OCI-LY7 (cell line): Measurements from ENCODE around the gene RAB30. TPM values are rescaled to one million over a fixed set of nuclear protein-coding genes. Genes with fewer than 3 reads are reported as not detected.
A peak's percentile ranks its signal among the peaks of the same experiment; 100 is the strongest.

Experiments used
- BruUV-seq: library from RNA; stranded (reverse); fragments of 400-500 nt; replicated peaks from 2 replicates; lab custom pipeline; 2021; lab: Mats Ljungman, UMichigan
- CTCF ChIA-PET: fragments of 300-600 bp; sonication (Branson Sonifier 250); formaldehyde crosslinking; loops from one replicate; lab custom pipeline; 2022; ENCODE audit warnings: antibody characterized with exemption; ENCODE audit not compliant: unreplicated experiment; lab: Charles Lee
- POLR2A ChIA-PET: fragments of 300-600 bp; sonication (Branson Sonifier 250); formaldehyde crosslinking; loops from one replicate; lab custom pipeline; 2022; ENCODE audit warnings: antibody characterized with exemption; lab: Charles Lee
- DNase-seq: peaks from one replicate; pipeline ENCODE4 v3.0.0-alpha.2; 2015; ENCODE audit warnings: low spot score
- H2AFZ ChIP-seq: fragments of 200-600 bp; sonication (generic), shearing (Covaris generic); 2 replicates; pipeline ENCODE4 v1.6.1; 2014; ENCODE audit warnings: mild to moderate bottlenecking, antibody characterized with exemption, low read length, moderate library complexity
- H3K27ac ChIP-seq: fragments of 200-600 bp; sonication (generic); 2 replicates; pipeline ENCODE4 v1.5.1; 2014; ENCODE audit warnings: mixed run types, low read depth, mild to moderate bottlenecking, moderate library complexity, low read length, inconsistent platforms; ENCODE audit not compliant: poor library complexity, severe bottlenecking
- H3K36me3 ChIP-seq: fragments of 200-600 bp; sonication (generic); 2 replicates; pipeline ENCODE4 v1.6.1; 2014; ENCODE audit warnings: mild to moderate bottlenecking, antibody characterized with exemption, low read length, moderate library complexity, mixed read lengths; ENCODE audit not compliant: insufficient read depth
- H3K4me1 ChIP-seq: fragments of 200-600 bp; sonication (generic); 2 replicates; pipeline ENCODE4 v1.5.1; 2014; ENCODE audit warnings: mild to moderate bottlenecking, low read length; ENCODE audit not compliant: insufficient read depth, poor library complexity, severe bottlenecking
- H3K4me2 ChIP-seq: fragments of 200-600 bp; sonication (generic); 2 replicates; pipeline ENCODE4 v1.6.1; 2014; ENCODE audit warnings: mild to moderate bottlenecking, low read length
- H3K4me3 ChIP-seq: fragments of 200-600 bp; sonication (generic); 2 replicates; pipeline ENCODE4 v1.5.1; 2014; ENCODE audit warnings: mild to moderate bottlenecking, low read depth, low read length; ENCODE audit not compliant: poor library complexity, severe bottlenecking
- H3K79me2 ChIP-seq: fragments of 200-600 bp; sonication (generic); 2 replicates; pipeline ENCODE4 v1.6.1; 2016; ENCODE audit warnings: low read depth, mild to moderate bottlenecking, low read length, moderate library complexity, mixed read lengths; ENCODE audit not compliant: insufficient read depth
- H3K9me2 ChIP-seq: fragments of 200-600 bp; sonication (generic); 2 replicates; pipeline ENCODE4 v1.6.1; 2016; ENCODE audit warnings: mild to moderate bottlenecking, low read length, mixed read lengths; ENCODE audit not compliant: insufficient read depth
- H3K9me3 ChIP-seq: fragments of 200-600 bp; sonication (generic); 2 replicates; pipeline ENCODE4 v1.6.1; 2014; ENCODE audit warnings: mild to moderate bottlenecking, mixed run types, low read length, mixed read lengths
- H4K20me1 ChIP-seq: fragments of 200-600 bp; sonication (generic); 2 replicates; pipeline ENCODE4 v1.6.1; 2014; ENCODE audit warnings: mild to moderate bottlenecking, antibody characterized with exemption, low read length, moderate library complexity, mixed read lengths; ENCODE audit not compliant: insufficient read depth
- CTCF ChIP-seq: fragments of 200-600 bp; sonication (generic); conservative IDR thresholded peaks from 2 replicates; pipeline ENCODE4 v1.5.1; 2014; ENCODE audit warnings: mild to moderate bottlenecking, antibody characterized with exemption, low read length, moderate library complexity, mixed read lengths
- EZH2phosphoT487 ChIP-seq: fragments of 200-600 bp; sonication (generic); IDR thresholded peaks from 2 replicates; pipeline ENCODE4 v1.6.1; 2018; ENCODE audit warnings: low read depth, borderline replicate concordance, mild to moderate bottlenecking, mixed run types, antibody characterized with exemption, low read length, moderate library complexity, mixed read lengths
- intact Hi-C: fragments of 100-400 bp; cut with micrococcal nuclease; formaldehyde crosslinking; loops from one replicate; pipeline ENCODE4 v1.10.0; 2022; ENCODE audit not compliant: unreplicated experiment
- total RNA-seq, 2 experiments: library from RNA; depleted of rRNA in 1 of 2; stranded (reverse); fragments of >200 nt in 1 of 2; shearing (Covaris generic) in 1 of 2; gene quantifications; 2 replicates each; pipeline ENCODE4 v1.2.3, GENCODE V29; 2014 to 2022

Gene RAB30
- total RNA-seq, 2 experiments from 2014 or later: 33.3 to 132 TPM

GRCh38 chr11:82980947-82981346, 90.8 kb downstream of the RAB30 start:
- BruUV-seq: TSS peak; percentile 19
- H4K20me1 ChIP-seq: no peaks in the 10 kb centered on the region
- H3K79me2 ChIP-seq: peaks cover 12% of the 10 kb centered on the region; the same call in 1 of the 2 replicates
- CTCF ChIA-PET: no interaction called here
- no peaks in the 10 kb centered on the region for H3K9me2 ChIP-seq
- POLR2A ChIA-PET: interaction anchor here (0.8 to 1.8 kb wide), 4 partner anchors 10 to 27 kb away, joined by 3 to 7 read pairs (median 6); no protein-coding TSS in a partner anchor
- no peak overlapping the region for H3K4me3 ChIP-seq
- peaks cover 86% of the 10 kb centered on the region for H3K36me3 ChIP-seq
- peaks cover 42% of the 10 kb centered on the region for H3K4me1 ChIP-seq
- no peak overlapping the region for H3K4me2 ChIP-seq
- TF ChIP-seq CTCF (no peak), EZH2phosphoT487 (no peak)
- no peak overlapping the region for H2AFZ ChIP-seq
- no peaks in the 10 kb centered on the region; the same call in 1 of the 2 replicates for H3K9me3 ChIP-seq
- intact Hi-C loops: no loop called here
- DNase-seq: no peak
- H3K27ac ChIP-seq: no peak overlapping the region

- TF ChIP-seq EZH2phosphoT487 (no peak), CTCF (no peak)
- H3K4me1 ChIP-seq: peaks cover 49% of the 10 kb centered on the region
- no peaks in the 10 kb centered on the region for H4K20me1 ChIP-seq
- peaks cover 17% of the 10 kb centered on the region; the same call in 1 of the 2 replicates for H3K79me2 ChIP-seq
- no peaks in the 10 kb centered on the region for H3K9me2 ChIP-seq
- DNase-seq: no peak
- H3K4me3 ChIP-seq: no peak overlapping the region
- intact Hi-C loops: no loop called here
- peak overlapping the region; percentile 4 for H3K27ac ChIP-seq
- BruUV-seq: no TSS peak
- ChIA-PET CTCF (no interaction called here), POLR2A (interaction anchor here (0.6 to 1.1 kb wide), 4 partner anchors 16 to 79 kb away, joined by 3 read pairs; partner anchors contain the start of gene DDIAS)
- no peak overlapping the region for H3K4me2 ChIP-seq
- H3K9me3 ChIP-seq: no peaks in the 10 kb centered on the region; the same call in 1 of the 2 replicates
- H2AFZ ChIP-seq: no peak overlapping the region
- peaks cover 80% of the 10 kb centered on the region for H3K36me3 ChIP-seq
Observed at GRCh38 chr11:82980292-82980691, 91.4 kb downstream of the RAB30 start.

- Histone ChIP-seq H3K79me2 (peaks cover 22% of the 10 kb centered on the region; the same call in 1 of the 2 replicates), H3K4me1 (peaks cover 53% of the 10 kb centered on the region), H3K36me3 (peaks cover 77% of the 10 kb centered on the region), H3K27ac (peak overlapping the region; percentile 4), H3K9me2 (no peaks in the 10 kb centered on the region), H4K20me1 (no peaks in the 10 kb centered on the region), H3K9me3 (no peaks in the 10 kb centered on the region; the same call in 1 of the 2 replicates), H3K4me3 (no peak overlapping the region), H2AFZ (no peak overlapping the region), H3K4me2 (no peak overlapping the region)
- TF ChIP-seq CTCF: no peak
- no peak for TF ChIP-seq EZH2phosphoT487
- no TSS peak for BruUV-seq
- ChIA-PET CTCF (no interaction called here), POLR2A (interaction anchor here (0.6 to 1.1 kb wide), 5 partner anchors 15 to 185 kb away, joined by 3 read pairs; partner anchors contain the start of gene DDIAS)
- intact Hi-C loops: no loop called here
- no peak for DNase-seq
Observed at GRCh38 chr11:82979824-82980223, 91.9 kb downstream of the RAB30 start.
